Measurements from ENCODE around the gene RELN. TPM values are rescaled to one million over a fixed set of nuclear protein-coding genes. Genes with fewer than 3 reads are reported as not detected.

Gene RELN
- total RNA-seq, 1 experiment from 2014 or later, result 0.20 TPM

GRCh38 chr7:103803631-103804030, 185.8 kb downstream of the RELN start (continued):
- TF ChIP-seq ZNF671 (CRISPR knock-in tag; IDR thresholded peaks at IDR 0.05), result no peak
- TF ChIP-seq ZNF232 (CRISPR knock-in tag; IDR thresholded peaks at IDR 0.05), result no peak
- TF ChIP-seq, protein P1, sequence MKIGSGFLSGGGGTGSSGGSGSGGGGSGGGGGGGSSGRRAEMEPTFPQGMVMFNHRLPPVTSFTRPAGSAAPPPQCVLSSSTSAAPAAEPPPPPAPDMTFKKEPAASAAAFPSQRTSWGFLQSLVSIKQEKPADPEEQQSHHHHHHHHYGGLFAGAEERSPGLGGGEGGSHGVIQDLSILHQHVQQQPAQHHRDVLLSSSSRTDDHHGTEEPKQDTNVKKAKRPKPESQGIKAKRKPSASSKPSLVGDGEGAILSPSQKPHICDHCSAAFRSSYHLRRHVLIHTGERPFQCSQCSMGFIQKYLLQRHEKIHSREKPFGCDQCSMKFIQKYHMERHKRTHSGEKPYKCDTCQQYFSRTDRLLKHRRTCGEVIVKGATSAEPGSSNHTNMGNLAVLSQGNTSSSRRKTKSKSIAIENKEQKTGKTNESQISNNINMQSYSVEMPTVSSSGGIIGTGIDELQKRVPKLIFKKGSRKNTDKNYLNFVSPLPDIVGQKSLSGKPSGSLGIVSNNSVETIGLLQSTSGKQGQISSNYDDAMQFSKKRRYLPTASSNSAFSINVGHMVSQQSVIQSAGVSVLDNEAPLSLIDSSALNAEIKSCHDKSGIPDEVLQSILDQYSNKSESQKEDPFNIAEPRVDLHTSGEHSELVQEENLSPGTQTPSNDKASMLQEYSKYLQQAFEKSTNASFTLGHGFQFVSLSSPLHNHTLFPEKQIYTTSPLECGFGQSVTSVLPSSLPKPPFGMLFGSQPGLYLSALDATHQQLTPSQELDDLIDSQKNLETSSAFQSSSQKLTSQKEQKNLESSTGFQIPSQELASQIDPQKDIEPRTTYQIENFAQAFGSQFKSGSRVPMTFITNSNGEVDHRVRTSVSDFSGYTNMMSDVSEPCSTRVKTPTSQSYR (CRISPR knock-in tag; IDR thresholded peaks at IDR 0.05), result no peak

DNA sequence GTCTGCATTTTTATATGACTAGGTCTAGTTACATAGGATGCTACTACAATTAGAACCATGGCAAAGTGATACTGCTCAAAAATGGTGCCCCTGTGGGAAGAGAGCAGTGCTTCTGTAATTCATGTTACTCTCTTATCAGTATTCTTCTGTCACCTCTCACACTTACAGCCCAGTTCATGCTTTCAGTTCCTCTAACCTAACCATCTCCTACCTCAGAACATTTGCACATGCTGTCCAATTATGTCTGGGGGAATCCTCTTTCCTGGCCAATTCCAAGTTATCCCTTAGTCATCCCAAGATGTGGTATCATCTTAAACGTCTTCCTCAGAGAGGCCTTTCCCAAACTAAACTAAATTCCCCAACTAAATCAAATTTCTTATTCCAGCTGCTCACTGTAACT, 190.2 kb downstream of the RELN start:
- Mint-ChIP-seq H3K27ac (no peak overlapping the region), H3K4me1 (peaks cover 8% of the 10 kb centered on the region), H3K9me3 (no peaks in the 10 kb centered on the region), H3K4me3 (no peak overlapping the region), H3K27me3 (ENCODE audit: low read depth) (no peaks in the 10 kb centered on the region; the same call in 1 of the 2 replicates), H3K36me3 (no peaks in the 10 kb centered on the region)
- ChIA-PET POLR2A (no interaction called here), CTCF (no interaction called here)
- DNase-seq (ENCODE audit: low spot score) (no peak), ATAC-seq (no peak)
- no peak for TF ChIP-seq ZNF671 (CRISPR knock-in tag; IDR thresholded peaks at IDR 0.05)
- no peak for TF ChIP-seq OVOL2 (CRISPR knock-in tag; IDR thresholded peaks at IDR 0.05; ENCODE audit: borderline replicate concordance)
- TF ChIP-seq IRF2 (CRISPR knock-in tag; IDR thresholded peaks at IDR 0.05; ENCODE audit: borderline replicate concordance, low read depth), result no peak
- no peak for TF ChIP-seq FOXP4 (CRISPR knock-in tag; IDR thresholded peaks at IDR 0.05)
- no peak for TF ChIP-seq JUN (CRISPR knock-in tag; IDR thresholded peaks at IDR 0.05)
- no peak for TF ChIP-seq MAX (CRISPR knock-in tag; IDR thresholded peaks at IDR 0.05)
- TF ChIP-seq, protein P2, sequence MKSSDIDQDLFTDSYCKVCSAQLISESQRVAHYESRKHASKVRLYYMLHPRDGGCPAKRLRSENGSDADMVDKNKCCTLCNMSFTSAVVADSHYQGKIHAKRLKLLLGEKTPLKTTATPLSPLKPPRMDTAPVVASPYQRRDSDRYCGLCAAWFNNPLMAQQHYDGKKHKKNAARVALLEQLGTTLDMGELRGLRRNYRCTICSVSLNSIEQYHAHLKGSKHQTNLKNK (CRISPR knock-in tag; IDR thresholded peaks at IDR 0.05), result no peak
- TF ChIP-seq, protein P3, sequence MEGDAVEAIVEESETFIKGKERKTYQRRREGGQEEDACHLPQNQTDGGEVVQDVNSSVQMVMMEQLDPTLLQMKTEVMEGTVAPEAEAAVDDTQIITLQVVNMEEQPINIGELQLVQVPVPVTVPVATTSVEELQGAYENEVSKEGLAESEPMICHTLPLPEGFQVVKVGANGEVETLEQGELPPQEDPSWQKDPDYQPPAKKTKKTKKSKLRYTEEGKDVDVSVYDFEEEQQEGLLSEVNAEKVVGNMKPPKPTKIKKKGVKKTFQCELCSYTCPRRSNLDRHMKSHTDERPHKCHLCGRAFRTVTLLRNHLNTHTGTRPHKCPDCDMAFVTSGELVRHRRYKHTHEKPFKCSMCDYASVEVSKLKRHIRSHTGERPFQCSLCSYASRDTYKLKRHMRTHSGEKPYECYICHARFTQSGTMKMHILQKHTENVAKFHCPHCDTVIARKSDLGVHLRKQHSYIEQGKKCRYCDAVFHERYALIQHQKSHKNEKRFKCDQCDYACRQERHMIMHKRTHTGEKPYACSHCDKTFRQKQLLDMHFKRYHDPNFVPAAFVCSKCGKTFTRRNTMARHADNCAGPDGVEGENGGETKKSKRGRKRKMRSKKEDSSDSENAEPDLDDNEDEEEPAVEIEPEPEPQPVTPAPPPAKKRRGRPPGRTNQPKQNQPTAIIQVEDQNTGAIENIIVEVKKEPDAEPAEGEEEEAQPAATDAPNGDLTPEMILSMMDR (IDR thresholded peaks at IDR 0.05), result no peak
- TF ChIP-seq, protein P4, sequence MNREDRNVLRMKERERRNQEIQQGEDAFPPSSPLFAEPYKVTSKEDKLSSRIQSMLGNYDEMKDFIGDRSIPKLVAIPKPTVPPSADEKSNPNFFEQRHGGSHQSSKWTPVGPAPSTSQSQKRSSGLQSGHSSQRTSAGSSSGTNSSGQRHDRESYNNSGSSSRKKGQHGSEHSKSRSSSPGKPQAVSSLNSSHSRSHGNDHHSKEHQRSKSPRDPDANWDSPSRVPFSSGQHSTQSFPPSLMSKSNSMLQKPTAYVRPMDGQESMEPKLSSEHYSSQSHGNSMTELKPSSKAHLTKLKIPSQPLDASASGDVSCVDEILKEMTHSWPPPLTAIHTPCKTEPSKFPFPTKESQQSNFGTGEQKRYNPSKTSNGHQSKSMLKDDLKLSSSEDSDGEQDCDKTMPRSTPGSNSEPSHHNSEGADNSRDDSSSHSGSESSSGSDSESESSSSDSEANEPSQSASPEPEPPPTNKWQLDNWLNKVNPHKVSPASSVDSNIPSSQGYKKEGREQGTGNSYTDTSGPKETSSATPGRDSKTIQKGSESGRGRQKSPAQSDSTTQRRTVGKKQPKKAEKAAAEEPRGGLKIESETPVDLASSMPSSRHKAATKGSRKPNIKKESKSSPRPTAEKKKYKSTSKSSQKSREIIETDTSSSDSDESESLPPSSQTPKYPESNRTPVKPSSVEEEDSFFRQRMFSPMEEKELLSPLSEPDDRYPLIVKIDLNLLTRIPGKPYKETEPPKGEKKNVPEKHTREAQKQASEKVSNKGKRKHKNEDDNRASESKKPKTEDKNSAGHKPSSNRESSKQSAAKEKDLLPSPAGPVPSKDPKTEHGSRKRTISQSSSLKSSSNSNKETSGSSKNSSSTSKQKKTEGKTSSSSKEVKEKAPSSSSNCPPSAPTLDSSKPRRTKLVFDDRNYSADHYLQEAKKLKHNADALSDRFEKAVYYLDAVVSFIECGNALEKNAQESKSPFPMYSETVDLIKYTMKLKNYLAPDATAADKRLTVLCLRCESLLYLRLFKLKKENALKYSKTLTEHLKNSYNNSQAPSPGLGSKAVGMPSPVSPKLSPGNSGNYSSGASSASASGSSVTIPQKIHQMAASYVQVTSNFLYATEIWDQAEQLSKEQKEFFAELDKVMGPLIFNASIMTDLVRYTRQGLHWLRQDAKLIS (CRISPR knock-in tag; IDR thresholded peaks at IDR 0.05; ENCODE audit: borderline replicate concordance), result no peak

DNA sequence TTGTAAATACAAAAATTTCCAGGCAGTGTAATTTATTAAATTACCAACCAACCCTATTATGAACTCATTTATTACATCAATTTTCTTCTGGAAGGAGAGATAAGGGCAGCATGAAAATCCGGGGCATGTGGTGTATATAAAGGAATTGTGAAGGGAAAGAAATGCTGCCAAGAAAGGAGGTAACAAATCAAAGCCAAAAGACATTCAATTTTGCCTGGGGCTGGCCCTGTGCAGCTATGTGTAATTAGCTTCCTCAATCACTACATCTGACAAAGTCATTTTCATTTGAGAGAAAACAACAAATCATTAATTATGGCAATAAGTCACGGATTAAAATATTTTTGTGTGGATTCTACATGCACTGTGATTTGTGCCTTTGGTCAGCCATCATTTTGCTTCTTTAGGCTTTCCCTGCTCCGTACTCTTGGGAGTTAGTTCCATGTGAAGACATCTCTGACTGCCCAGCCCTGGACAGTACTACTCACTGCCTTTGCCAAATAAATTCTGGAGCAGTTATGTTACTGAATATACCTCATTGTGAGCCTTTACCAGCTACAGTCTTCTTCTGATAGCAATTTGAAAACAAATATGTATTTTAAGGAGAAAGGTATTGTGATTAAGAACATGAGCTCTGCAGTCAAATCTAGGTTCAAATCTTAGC, 191.7 kb downstream of the RELN start:
- Mint-ChIP-seq H3K4me1 (peaks cover 8% of the 10 kb centered on the region), H3K27me3 (ENCODE audit: low read depth) (no peaks in the 10 kb centered on the region; the same call in 1 of the 2 replicates), H3K4me3 (no peak overlapping the region), H3K27ac (no peak overlapping the region), H3K9me3 (no peaks in the 10 kb centered on the region), H3K36me3 (no peaks in the 10 kb centered on the region)
- CTCF ChIA-PET, result no interaction called here
- POLR2A ChIA-PET, result no interaction called here
- DNase-seq (ENCODE audit: low spot score) (no peak), ATAC-seq (no peak)
- TF ChIP-seq, protein P3 (IDR thresholded peaks at IDR 0.05), result no peak
- TF ChIP-seq HMGA2 (CRISPR knock-in tag; IDR thresholded peaks at IDR 0.05), result no peak
- no peak for TF ChIP-seq NFYB (CRISPR knock-in tag; conservative IDR thresholded peaks at IDR 0.05; ENCODE audit: low read depth)
- no peak for TF ChIP-seq ZNF138 (CRISPR knock-in tag; conservative IDR thresholded peaks at IDR 0.05)
- no peak for TF ChIP-seq ELF4 (CRISPR knock-in tag; IDR thresholded peaks at IDR 0.05; ENCODE audit: low read depth)
- TF ChIP-seq, protein P5, sequence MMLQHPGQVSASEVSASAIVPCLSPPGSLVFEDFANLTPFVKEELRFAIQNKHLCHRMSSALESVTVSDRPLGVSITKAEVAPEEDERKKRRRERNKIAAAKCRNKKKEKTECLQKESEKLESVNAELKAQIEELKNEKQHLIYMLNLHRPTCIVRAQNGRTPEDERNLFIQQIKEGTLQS (CRISPR knock-in tag; conservative IDR thresholded peaks at IDR 0.05), result no peak
